GM23248 (cell line): Measurements from ENCODE around the gene CRELD2.

Experiments
- EZH2 ChIP-seq: fragments of 200-600 bp; sonication (generic); IDR thresholded peaks from 2 replicates; pipeline ENCODE4 v1.6.1; 2018; ENCODE audit warnings: antibody characterized with exemption, mild to moderate bottlenecking; ENCODE audit not compliant: insufficient read depth, poor library complexity, severe bottlenecking
- EZH2phosphoT487 ChIP-seq: fragments of 200-600 bp; sonication (generic); IDR thresholded peaks from 2 replicates; pipeline ENCODE4 v1.6.1; 2018; ENCODE audit warnings: antibody characterized with exemption, moderate library complexity, mild to moderate bottlenecking, low read depth; ENCODE audit not compliant: insufficient read depth

DNA sequence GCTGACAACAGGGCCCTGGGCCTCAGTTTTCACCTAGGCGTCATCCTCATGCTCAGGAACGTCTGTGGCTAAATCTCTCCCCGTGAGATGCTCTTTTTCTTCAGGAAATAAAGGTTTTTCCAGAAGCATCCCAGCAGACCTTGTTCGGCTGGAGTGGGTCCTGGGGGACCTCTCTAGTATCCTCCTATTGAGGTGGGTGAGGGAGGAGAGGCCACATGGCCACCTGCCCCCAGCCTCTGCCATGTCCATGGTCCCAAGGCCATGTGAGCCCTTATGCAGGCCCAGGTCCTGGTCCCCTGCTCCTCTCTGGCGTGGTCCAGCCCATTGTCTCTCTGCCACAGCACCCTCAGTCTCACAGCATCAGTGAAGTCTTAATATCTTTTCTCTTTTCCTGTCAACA is 22.2 kb upstream of the CRELD2 start:
- TF ChIP-seq EZH2: no peak
- TF ChIP-seq EZH2phosphoT487: no peak
